CD4-positive, alpha-beta memory T cell (primary cell): Measurements from ENCODE around the gene UPK3BL2. TPM values are rescaled to one million over a fixed set of nuclear protein-coding genes. Genes with fewer than 3 reads are reported as not detected.

Source experiments
- polyA plus RNA-seq, 2 donors: library from polyadenylated mRNA; unstranded; fragments of 300-500 nt; fragmentation: Illumina TruSeq; gene quantifications; one replicate each; pipeline ENCODE4 v1.2.3, GENCODE V29; 2021
- total RNA-seq, 2 experiments: library from RNA; stranded (reverse); gene quantifications; one replicate each; pipeline ENCODE4 v1.2.3, GENCODE V29; 2021

The UPK3BL2 gene
- total and polyA plus RNA-seq, 4 experiments from 2014 or later, result 0.94 to 51.1 (median 25.7) TPM

Other genes with a start within 250 kb of the UPK3BL2 start
- not detected for gene SPDYE6, start 187.3 kb downstream of the UPK3BL2 start, total RNA-seq
- gene SPDYE6, start 187.3 kb downstream of the UPK3BL2 start, polyA plus RNA-seq, result under 1 TPM; 0.14 to 0.73 TPM
- gene PRKRIP1, start 147.3 kb downstream of the UPK3BL2 start, total RNA-seq, result 10 to 100 TPM; 43.2 to 47.6 TPM
- gene PRKRIP1, start 147.3 kb downstream of the UPK3BL2 start, polyA plus RNA-seq, result 10 to 100 TPM in 1 of 2 donors, 1 to 10 TPM in 1; 9.7 to 21.7 TPM
- gene ORAI2, start 110.1 kb downstream of the UPK3BL2 start, total RNA-seq, result 10 to 100 TPM; 29.0 to 31.6 TPM
- gene ORAI2, start 110.1 kb downstream of the UPK3BL2 start, polyA plus RNA-seq, result 10 to 100 TPM; 42.9 to 53.3 TPM
- 10 to 100 TPM; 11.8 to 11.9 TPM for gene ALKBH4, start 78.8 kb downstream of the UPK3BL2 start, total RNA-seq
- gene ALKBH4, start 78.8 kb downstream of the UPK3BL2 start, polyA plus RNA-seq, result 10 to 100 TPM; 15.7 to 16.6 TPM
- gene LRWD1, start 78.7 kb downstream of the UPK3BL2 start, total RNA-seq, result 10 to 100 TPM; 26.0 to 28.5 TPM
- gene LRWD1, start 78.7 kb downstream of the UPK3BL2 start, polyA plus RNA-seq, result 10 to 100 TPM; 12.9 to 15.2 TPM
- 10 to 100 TPM; 35.8 to 38.2 TPM for gene POLR2J, start 64.8 kb downstream of the UPK3BL2 start, total RNA-seq
- gene POLR2J, start 64.8 kb downstream of the UPK3BL2 start, polyA plus RNA-seq, result 100 to 1,000 TPM; 122 to 126 TPM
- gene RASA4B, start 25.9 kb downstream of the UPK3BL2 start, total RNA-seq, result 10 to 100 TPM; 15.2 to 15.8 TPM
- gene RASA4B, start 25.9 kb downstream of the UPK3BL2 start, polyA plus RNA-seq, result 10 to 100 TPM in 1 of 2 donors, 1 to 10 TPM in 1; 5.0 to 11.5 TPM
- under 1 TPM; 0.20 to 0.28 TPM for gene SPDYE2, start 7.5 kb upstream of the UPK3BL2 start, total RNA-seq
- gene SPDYE2, start 7.5 kb upstream of the UPK3BL2 start, polyA plus RNA-seq, result 1 to 10 TPM in 1 of 2 donors, not detected in 1; 1.7 TPM
- gene POLR2J3, start 28.9 kb upstream of the UPK3BL2 start, total RNA-seq, result 100 to 1,000 TPM in 1 of 2 experiments, 10 to 100 TPM in 1; 94.1 to 119 TPM
- gene POLR2J3, start 28.9 kb upstream of the UPK3BL2 start, polyA plus RNA-seq, result 10 to 100 TPM; 21.0 to 58.9 TPM
- gene RASA4, start 73.1 kb upstream of the UPK3BL2 start, total RNA-seq, result 10 to 100 TPM; 37.8 to 43.3 TPM
- gene RASA4, start 73.1 kb upstream of the UPK3BL2 start, polyA plus RNA-seq, result 10 to 100 TPM in 1 of 2 donors, 1 to 10 TPM in 1; 7.7 to 24.3 TPM
- gene UPK3BL1, start 99.1 kb upstream of the UPK3BL2 start, total RNA-seq, result 10 to 100 TPM; 43.3 to 46.3 TPM
- gene UPK3BL1, start 99.1 kb upstream of the UPK3BL2 start, polyA plus RNA-seq, result 10 to 100 TPM; 20.1 to 26.8 TPM
- not detected for gene SPDYE2B, start 106.6 kb upstream of the UPK3BL2 start, total RNA-seq
- gene SPDYE2B, start 106.6 kb upstream of the UPK3BL2 start, polyA plus RNA-seq, result not detected
- 10 to 100 TPM; 21.8 to 27.7 TPM for gene POLR2J2, start 128.0 kb upstream of the UPK3BL2 start, total RNA-seq
- 1 to 10 TPM; 1.6 to 7.9 TPM for gene POLR2J2, start 128.0 kb upstream of the UPK3BL2 start, polyA plus RNA-seq
- gene FAM185A, start 205.3 kb upstream of the UPK3BL2 start, total RNA-seq, result 10 to 100 TPM in 1 of 2 experiments, 1 to 10 TPM in 1; 8.6 to 11.1 TPM
- gene FAM185A, start 205.3 kb upstream of the UPK3BL2 start, polyA plus RNA-seq, result 1 to 10 TPM; 4.6 to 7.0 TPM